ENCODE measurements around the gene NAP1L5. TPM values are rescaled to one million over a fixed set of nuclear protein-coding genes. Genes with fewer than 3 reads are reported as not detected.
A peak's percentile ranks its signal among the peaks of the same experiment; 100 is the strongest.

Gene NAP1L5
- total RNA-seq, 1 donor from 2014 or later = 3.5 TPM

GRCh38 chr4:88718098-88718497 lies 20.5 kb upstream of the NAP1L5 start:
- peaks cover 33% of the 10 kb centered on the region for H3K4me1 ChIP-seq
- intact Hi-C loops (cut with micrococcal nuclease) = no loop called here
- H3K9me3 ChIP-seq (replicated peaks) = peaks cover 23% of the 10 kb centered on the region
- H3K27ac ChIP-seq (replicated peaks) = no peak overlapping the region
- no peak overlapping the region for H3K4me3 ChIP-seq
- no peak for DNase-seq
- TF ChIP-seq, protein P1, sequence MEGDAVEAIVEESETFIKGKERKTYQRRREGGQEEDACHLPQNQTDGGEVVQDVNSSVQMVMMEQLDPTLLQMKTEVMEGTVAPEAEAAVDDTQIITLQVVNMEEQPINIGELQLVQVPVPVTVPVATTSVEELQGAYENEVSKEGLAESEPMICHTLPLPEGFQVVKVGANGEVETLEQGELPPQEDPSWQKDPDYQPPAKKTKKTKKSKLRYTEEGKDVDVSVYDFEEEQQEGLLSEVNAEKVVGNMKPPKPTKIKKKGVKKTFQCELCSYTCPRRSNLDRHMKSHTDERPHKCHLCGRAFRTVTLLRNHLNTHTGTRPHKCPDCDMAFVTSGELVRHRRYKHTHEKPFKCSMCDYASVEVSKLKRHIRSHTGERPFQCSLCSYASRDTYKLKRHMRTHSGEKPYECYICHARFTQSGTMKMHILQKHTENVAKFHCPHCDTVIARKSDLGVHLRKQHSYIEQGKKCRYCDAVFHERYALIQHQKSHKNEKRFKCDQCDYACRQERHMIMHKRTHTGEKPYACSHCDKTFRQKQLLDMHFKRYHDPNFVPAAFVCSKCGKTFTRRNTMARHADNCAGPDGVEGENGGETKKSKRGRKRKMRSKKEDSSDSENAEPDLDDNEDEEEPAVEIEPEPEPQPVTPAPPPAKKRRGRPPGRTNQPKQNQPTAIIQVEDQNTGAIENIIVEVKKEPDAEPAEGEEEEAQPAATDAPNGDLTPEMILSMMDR (IDR thresholded peaks at IDR 0.05; ENCODE audit: borderline replicate concordance) = no peak
- H3K27me3 ChIP-seq (ENCODE audit: low read depth) = no peaks in the 10 kb centered on the region
- H3K36me3 ChIP-seq = peaks cover 42% of the 10 kb centered on the region

- no peaks in the 10 kb centered on the region for H3K27me3 ChIP-seq (ENCODE audit: low read depth)
- no peak for DNase-seq
- no peak overlapping the region for H3K4me3 ChIP-seq
- no peaks in the 10 kb centered on the region for H3K4me1 ChIP-seq
- no peak overlapping the region for H3K27ac ChIP-seq (replicated peaks)
- TF ChIP-seq, protein P1 (IDR thresholded peaks at IDR 0.05; ENCODE audit: borderline replicate concordance) = no peak
- intact Hi-C loops (cut with micrococcal nuclease) = no loop called here
- H3K9me3 ChIP-seq (replicated peaks) = peaks cover 30% of the 10 kb centered on the region
- peaks cover 71% of the 10 kb centered on the region for H3K36me3 ChIP-seq
Observed at GRCh38 chr4:88713782-88714181, 16.2 kb upstream of the NAP1L5 start.

DNA sequence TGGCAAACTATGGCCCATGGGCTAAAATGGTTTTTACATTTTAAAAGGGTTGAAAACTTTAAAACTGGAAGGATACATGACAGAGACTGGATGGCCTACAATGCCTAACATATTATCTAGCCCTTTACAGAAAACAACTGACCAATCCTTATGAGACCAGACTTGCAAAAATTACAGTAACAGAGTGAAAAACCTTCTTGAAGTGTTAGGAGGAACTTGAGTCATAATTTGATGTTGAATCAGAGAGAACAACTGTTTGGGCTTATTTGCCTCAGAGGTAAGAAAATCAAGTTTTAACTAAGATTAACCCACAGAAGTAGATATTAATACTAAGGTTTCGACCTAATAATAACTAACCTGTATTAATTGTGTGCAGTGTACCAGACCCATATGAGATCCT lies 12.4 kb upstream of the NAP1L5 start:
- H3K4me3 ChIP-seq = no peak overlapping the region
- TF ChIP-seq, protein P1 (IDR thresholded peaks at IDR 0.05; ENCODE audit: borderline replicate concordance) = no peak
- no peak for DNase-seq
- peaks cover 61% of the 10 kb centered on the region for H3K36me3 ChIP-seq
- H3K27me3 ChIP-seq (ENCODE audit: low read depth) = no peaks in the 10 kb centered on the region
- H3K9me3 ChIP-seq (replicated peaks) = peaks cover 7% of the 10 kb centered on the region
- intact Hi-C loops (cut with micrococcal nuclease) = loop anchor here (5.0 to 10.0 kb wide), 2 partner anchors 105 to 312 kb away; no protein-coding TSS in a partner anchor
- H3K27ac ChIP-seq (replicated peaks) = no peak overlapping the region
- H3K4me1 ChIP-seq = peaks cover 15% of the 10 kb centered on the region

DNA sequence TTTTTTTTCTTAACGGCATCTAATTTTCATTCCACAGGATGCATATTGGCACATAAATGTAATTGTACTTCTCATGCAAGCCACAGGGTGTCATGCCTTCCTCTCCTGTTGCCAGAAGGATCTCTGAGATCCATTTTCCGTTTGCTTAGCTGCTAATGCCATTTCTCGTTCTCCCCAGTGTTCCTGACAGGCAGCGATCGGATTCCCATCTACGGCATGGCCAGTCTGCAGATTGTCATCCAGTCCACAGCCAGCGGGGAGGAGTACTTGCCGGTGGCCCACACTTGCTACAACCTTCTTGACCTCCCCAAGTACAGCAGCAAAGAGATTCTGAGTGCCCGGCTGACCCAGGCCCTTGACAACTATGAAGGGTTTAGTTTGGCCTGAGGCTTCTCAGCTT lies 8.9 kb upstream of the NAP1L5 start:
- Histone ChIP-seq H3K4me3 (no peak overlapping the region), H3K4me1 (peaks cover 15% of the 10 kb centered on the region), H3K27me3 (ENCODE audit: low read depth) (no peaks in the 10 kb centered on the region), H3K36me3 (peaks cover 68% of the 10 kb centered on the region), H3K27ac (replicated peaks) (peak overlapping the region; percentile 57), H3K9me3 (replicated peaks) (peaks cover under 1% of the 10 kb centered on the region)
- DNase-seq = no peak
- intact Hi-C loops (cut with micrococcal nuclease) = loop anchor here (5.0 to 10.0 kb wide), 2 partner anchors 108 to 316 kb away; no protein-coding TSS in a partner anchor
- TF ChIP-seq, protein P1 (IDR thresholded peaks at IDR 0.05; ENCODE audit: borderline replicate concordance) = peak; percentile 75

DNA sequence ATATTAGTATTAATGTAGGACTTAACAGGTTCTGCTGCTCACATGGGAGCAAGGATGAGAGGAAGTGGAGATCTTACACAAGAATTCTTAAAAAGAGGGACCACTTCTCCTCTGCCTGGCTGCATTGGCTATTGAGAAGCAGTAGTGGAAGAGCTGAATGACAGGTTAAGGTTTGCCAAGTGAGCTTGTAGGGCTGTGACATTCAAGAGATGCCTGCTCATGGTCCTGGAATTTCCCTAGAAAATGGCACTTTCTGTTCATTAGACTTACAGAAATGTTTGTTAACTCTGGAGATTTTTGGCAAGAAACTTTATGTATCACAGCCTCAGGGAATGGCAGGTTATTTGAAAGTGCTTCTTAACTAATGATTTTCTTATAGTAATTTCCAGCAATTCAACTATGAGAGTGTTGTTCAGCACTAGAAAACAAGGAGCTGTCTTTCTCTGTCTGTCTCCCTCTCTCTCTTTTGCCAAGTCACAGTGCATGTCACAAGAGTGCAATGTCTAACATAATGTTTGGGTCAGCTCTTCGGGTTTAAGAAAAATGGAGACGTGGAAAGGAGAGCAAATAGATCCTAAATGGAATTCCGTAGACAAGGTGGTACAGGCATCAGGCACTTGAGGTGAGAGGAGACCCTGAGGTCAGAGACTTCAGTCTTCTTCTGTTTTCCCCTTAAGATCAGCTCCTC lies 8.3 kb upstream of the NAP1L5 start:
- no peaks in the 10 kb centered on the region for H3K27me3 ChIP-seq (ENCODE audit: low read depth)
- intact Hi-C loops (cut with micrococcal nuclease) = loop anchor here (5.0 to 10.0 kb wide), 2 partner anchors 109 to 316 kb away; no protein-coding TSS in a partner anchor

More for the DNA sequence above, 8.3 kb upstream of the NAP1L5 start:
- H3K4me3 ChIP-seq = no peak overlapping the region
- peaks cover 63% of the 10 kb centered on the region for H3K36me3 ChIP-seq
- DNase-seq = no peak
- H3K4me1 ChIP-seq = peaks cover 15% of the 10 kb centered on the region
- TF ChIP-seq, protein P1 (IDR thresholded peaks at IDR 0.05; ENCODE audit: borderline replicate concordance) = no peak
- H3K9me3 ChIP-seq (replicated peaks) = no peaks in the 10 kb centered on the region
- H3K27ac ChIP-seq (replicated peaks) = peak overlapping the region; percentile 57

All from left ventricle myocardium inferior (tissue), 1 donor.